Stimulated activated CD8-positive, alpha-beta memory T cell treated with anti-CD3 and anti-CD28 coated beads, Interleukin-7, amount 100 ng/mL, for 24 hours (primary cell): ENCODE measurements around the gene CELF1.

ENCODE experiments used
- DNase-seq: peaks from one replicate; pipeline ENCODE4 v3.0.0-alpha.2; 2020; ENCODE audit warnings: low read depth

CELF1 gene

GRCh38 chr11:47417712-47418111 lies 135.2 kb downstream of the CELF1 start:
- DNase-seq, result no peak

GRCh38 chr11:47415949-47416472 lies 136.9 kb downstream of the CELF1 start:
- no peak for DNase-seq
